ENCODE data around the gene DAGLA. TPM values are rescaled to one million over a fixed set of nuclear protein-coding genes. Genes with fewer than 3 reads are reported as not detected.

The DAGLA gene
- total and polyA plus RNA-seq, 2 donors (not counting 3 experiments of a cell fraction or from before 2014, with no cell fraction given): 2.5 to 4.7 TPM

DNA sequence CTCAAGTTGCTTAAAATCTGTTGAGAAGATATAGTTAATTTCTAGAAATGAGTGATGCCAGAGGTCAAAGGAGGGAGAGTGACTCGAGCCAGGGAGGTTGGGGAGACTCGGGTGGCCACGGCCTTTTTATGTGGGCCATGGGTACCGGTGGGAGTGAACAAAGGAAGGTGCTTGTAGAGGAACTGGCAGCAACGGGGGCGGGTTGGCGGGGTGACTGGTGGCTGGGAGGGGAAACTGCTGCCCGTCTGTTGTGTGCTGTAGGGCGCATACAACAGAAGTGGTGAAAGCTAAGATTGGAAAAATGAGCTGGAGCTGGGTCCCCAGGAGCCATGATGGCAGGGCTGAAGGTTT lies 5.4 kb downstream of the DAGLA start:
- Histone ChIP-seq H3K27me3 (ENCODE audit: control insufficient read depth in 2 of 2, insufficient read depth in 2 of 2, low read length in 2 of 2) (no peaks in the 10 kb centered on the region), H2AFZ (ENCODE audit: low read depth, low read length) (no peak overlapping the region), H3K79me2 (ENCODE audit: control insufficient read depth, insufficient read depth, low read length) (no peaks in the 10 kb centered on the region), H3K9ac (replicated peaks; ENCODE audit: extremely low read depth, insufficient read depth, low read length) (no peak overlapping the region), H3K4me2 (ENCODE audit: insufficient read depth, low read length) (no peak overlapping the region), H3K9me1 (replicated peaks; ENCODE audit: control insufficient read depth, extremely low read depth, insufficient read depth, low read length) (no peaks in the 10 kb centered on the region), H3K4me3 (replicated peaks in 1 of 3; ENCODE audit: insufficient read depth in 1 of 3, low read depth in 1 of 3, low read length in 3 of 3) (no peak overlapping the region), H3K9me3 (replicated peaks; ENCODE audit: control insufficient read depth, insufficient read depth, low read length) (no peaks in the 10 kb centered on the region), H4K20me1 (replicated peaks; ENCODE audit: control insufficient read depth, extremely low read depth, insufficient read depth, low read length) (no peaks in the 10 kb centered on the region), H3K36me3 (ENCODE audit: control insufficient read depth in 2 of 2, extremely low read depth in 1 of 2, insufficient read depth in 2 of 2, low read length in 2 of 2) (no peaks in the 10 kb centered on the region), H3K27ac (ENCODE audit: insufficient read depth, low read depth, low read length) (no peak overlapping the region), H3K4me1 (ENCODE audit: control insufficient read depth, extremely low read depth, insufficient read depth, low read length) (peaks cover 26% of the 10 kb centered on the region)
- no peak for DNase-seq (ENCODE audit: low read depth, low spot score)
- intact Hi-C loops (cut with micrococcal nuclease) (no loop called here), dilution Hi-C loops (cut with MboI; ENCODE audit: extremely low pct_ligation_motif_present, low sequenced_read_pairs) (no loop called here)
- no peak for TF ChIP-seq GATA2 (IDR thresholded peaks at IDR 0.05; ENCODE audit: insufficient read depth, insufficient read length, low read depth, low read length)
- no peak for TF ChIP-seq POLR2A (IDR thresholded peaks at IDR 0.05; ENCODE audit: low read depth, low read length)
- no peak for TF ChIP-seq MYC (IDR thresholded peaks at IDR 0.05; ENCODE audit: low read depth, low read length)
- TF ChIP-seq JUN (IDR thresholded peaks at IDR 0.05; ENCODE audit: borderline replicate concordance, insufficient read depth, insufficient read length, low read depth): no peak
- no peak for TF ChIP-seq POLR2AphosphoS5 (IDR thresholded peaks at IDR 0.05; ENCODE audit: insufficient read depth, low read depth, low read length)
- TF ChIP-seq, protein P1, sequence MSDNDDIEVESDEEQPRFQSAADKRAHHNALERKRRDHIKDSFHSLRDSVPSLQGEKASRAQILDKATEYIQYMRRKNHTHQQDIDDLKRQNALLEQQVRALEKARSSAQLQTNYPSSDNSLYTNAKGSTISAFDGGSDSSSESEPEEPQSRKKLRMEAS (IDR thresholded peaks at IDR 0.05; ENCODE audit: insufficient read depth, insufficient read length): no peak
- TF ChIP-seq FOS (IDR thresholded peaks at IDR 0.05; ENCODE audit: borderline replicate concordance, insufficient read depth, low read length): no peak
- no peak for TF ChIP-seq EZH2 (IDR thresholded peaks at IDR 0.05; ENCODE audit: borderline replicate concordance, low read depth, low read length, severe bottlenecking)
- TF ChIP-seq, protein P2, sequence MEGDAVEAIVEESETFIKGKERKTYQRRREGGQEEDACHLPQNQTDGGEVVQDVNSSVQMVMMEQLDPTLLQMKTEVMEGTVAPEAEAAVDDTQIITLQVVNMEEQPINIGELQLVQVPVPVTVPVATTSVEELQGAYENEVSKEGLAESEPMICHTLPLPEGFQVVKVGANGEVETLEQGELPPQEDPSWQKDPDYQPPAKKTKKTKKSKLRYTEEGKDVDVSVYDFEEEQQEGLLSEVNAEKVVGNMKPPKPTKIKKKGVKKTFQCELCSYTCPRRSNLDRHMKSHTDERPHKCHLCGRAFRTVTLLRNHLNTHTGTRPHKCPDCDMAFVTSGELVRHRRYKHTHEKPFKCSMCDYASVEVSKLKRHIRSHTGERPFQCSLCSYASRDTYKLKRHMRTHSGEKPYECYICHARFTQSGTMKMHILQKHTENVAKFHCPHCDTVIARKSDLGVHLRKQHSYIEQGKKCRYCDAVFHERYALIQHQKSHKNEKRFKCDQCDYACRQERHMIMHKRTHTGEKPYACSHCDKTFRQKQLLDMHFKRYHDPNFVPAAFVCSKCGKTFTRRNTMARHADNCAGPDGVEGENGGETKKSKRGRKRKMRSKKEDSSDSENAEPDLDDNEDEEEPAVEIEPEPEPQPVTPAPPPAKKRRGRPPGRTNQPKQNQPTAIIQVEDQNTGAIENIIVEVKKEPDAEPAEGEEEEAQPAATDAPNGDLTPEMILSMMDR (IDR thresholded peaks at IDR 0.05; ENCODE audit: extremely low read depth in 1 of 2, insufficient read depth in 1 of 2, low read depth in 1 of 2, low read length in 2 of 2): no peak
- ChIA-PET POLR2A (no interaction called here), CTCF (interaction anchor here (1.5 to 1.7 kb wide), 2 partner anchors 14 to 48 kb away, joined by 3 to 6 read pairs; no protein-coding TSS in a partner anchor)
- BruUV-seq (replicated peaks): no TSS peak
- FAIRE-seq: no peak

Measured in endothelial cell of umbilical vein (primary cell).